GM19328 (cell line): ENCODE data around the gene YIPF4.
"Not testable (repeated sequence)": the region's sequence is repeated elsewhere in the genome, so short reads cannot be mapped to it uniquely, and the experiment has no call there.

Experiments used
- ATAC-seq: cut with Tn5 transposase; IDR thresholded peaks from one replicate; pipeline ENCODE4 v1.9.1; 2021; ENCODE audit warnings: mild to moderate bottlenecking, moderate library complexity; ENCODE audit not compliant: unreplicated experiment

YIPF4 gene

DNA sequence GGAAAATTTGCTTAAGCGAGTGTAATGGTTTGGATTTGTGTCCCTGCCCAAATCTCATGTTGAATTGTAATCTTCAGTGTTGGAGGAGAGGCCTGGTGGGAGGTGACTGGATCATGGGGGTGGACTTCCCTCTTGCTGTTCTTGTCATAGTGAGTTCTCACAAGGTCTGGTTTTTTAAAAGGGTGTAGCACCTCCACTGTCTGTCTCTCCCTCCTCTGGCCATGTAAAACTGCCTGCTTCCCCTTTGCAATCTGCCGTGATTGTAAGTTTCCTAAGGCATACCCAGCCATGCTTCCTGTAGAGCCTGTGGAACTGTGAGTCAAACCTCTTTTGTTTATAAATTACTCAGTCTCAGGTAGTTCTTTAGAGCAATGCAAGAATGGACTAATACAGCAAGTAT lies 6.6 kb downstream of the YIPF4 start:
- ATAC-seq: no peak

DNA sequence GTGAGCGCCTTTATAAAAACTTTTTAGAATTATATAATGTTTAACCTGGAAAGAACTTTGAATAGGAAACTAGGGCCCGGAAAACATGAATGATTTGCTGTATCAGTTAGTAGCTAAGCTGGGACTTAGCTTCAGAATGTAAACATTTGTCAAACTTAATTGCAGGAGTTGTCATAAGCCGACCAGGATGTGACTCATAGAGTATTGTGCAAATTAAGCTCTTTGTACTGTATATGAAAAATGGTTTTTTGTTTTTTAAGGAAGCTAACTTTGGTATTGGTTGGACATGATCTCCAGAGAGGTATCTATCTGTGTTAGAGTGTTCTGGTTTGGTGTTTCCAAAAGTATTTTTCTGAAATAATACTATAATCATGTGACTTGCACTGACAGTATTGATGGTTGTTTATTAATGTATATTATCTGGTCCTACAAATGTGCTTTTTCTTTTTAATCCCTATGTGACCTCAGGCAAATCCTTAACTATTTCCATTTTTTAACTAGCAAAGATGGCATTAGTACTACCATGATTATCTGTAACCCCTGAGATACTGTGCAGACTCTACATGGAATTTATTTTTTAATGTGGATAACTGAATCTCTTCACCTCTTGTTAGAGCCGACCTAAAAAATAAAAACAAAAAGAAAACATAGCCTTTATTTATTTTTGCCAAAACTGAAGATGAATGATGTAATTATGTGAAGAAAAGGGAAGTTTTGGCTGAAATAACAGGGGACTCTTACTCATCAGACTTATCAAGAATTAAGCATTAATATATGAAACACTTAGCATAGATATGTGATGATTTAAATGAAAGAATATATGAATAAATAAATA lies 11.7 kb downstream of the YIPF4 start:
- no peak for ATAC-seq

DNA sequence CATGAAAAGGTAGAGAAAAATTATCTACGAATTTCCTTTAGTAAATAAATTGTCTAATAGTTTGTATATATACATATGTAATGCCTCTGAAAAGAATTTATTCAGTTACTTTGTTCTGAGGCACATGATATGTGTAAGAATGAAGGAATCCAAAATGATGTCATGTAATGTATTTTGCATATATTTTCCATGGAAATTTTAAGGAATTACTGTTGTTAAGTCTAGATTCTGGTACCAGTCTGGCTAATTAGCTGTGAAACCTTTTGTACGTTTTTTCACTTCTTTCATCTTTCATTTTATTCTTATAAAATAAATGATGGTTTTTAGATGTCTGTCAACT lies 12.3 kb downstream of the YIPF4 start:
- ATAC-seq: no peak

GRCh38 chr2:32291746-32292145 lies 14.0 kb downstream of the YIPF4 start:
- no peak for ATAC-seq

GRCh38 chr2:32293493-32293892 lies 15.8 kb downstream of the YIPF4 start:
- not testable (repeated sequence) for ATAC-seq

GRCh38 chr2:32293966-32294562 lies 16.4 kb downstream of the YIPF4 start:
- not testable (repeated sequence) for ATAC-seq

DNA sequence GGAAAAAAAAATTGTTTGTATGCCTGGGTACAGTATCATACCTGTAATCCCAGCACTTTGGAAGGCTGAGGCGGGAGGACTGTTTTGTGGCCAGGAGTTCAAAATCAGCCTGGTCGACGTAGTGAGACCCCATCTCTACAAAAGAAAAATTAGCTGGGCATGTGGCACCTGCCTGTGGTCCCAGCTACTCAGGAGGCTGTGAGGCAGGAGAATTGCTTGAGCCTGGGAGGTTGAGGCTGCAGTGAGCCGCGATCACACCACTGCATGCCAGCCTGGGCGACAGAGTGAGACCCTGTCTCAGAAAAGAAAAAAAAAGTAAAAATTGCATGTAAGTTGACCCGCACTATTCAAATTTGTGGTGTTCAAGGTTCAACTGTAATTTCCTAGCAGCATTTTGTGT lies 32.9 kb downstream of the YIPF4 start:
- ATAC-seq: no peak

- ATAC-seq: no peak
Measured at GRCh38 chr2:32314886-32315285, 37.2 kb downstream of the YIPF4 start.

DNA sequence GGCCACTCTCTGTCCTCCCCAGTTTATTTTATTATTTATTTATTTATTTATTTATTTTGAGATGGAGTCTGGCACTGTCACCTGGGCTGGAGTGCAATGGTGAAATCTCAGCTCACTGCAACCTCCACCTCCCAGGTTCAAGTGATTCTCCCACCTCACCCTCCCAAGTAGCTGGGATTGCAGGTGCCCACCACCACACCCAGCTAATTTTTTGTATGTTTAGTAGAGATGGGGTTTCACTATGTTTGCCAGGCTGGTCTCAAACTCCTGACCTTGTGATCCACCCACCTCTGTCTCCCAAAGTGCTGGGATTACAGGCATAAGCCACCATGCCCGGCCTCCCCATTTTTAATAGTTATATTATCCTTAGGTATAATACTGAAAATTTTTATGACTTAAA lies 51.0 kb downstream of the YIPF4 start:
- not testable (repeated sequence) for ATAC-seq

- not testable (repeated sequence) for ATAC-seq
Measured at GRCh38 chr2:32329180-32329980, 51.7 kb downstream of the YIPF4 start.

DNA sequence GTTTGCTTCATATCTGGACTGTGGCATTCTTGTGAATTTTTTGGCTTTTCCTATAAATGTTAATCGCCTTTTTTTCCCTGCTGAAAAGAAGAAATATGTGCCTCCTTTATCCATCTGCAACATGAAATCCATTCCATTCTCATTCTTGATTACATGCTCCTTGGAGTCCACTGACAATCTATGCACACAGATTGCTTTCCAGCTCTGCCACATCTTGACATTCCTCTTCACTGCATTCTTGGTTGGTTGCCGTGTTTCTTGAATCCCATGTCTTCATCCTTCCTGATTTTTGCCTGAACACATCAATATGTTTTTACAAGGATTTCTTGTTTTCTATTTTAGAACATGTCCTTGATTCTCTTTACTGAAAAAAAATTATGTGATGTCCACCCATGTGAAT lies 52.4 kb downstream of the YIPF4 start:
- ATAC-seq: no peak

DNA sequence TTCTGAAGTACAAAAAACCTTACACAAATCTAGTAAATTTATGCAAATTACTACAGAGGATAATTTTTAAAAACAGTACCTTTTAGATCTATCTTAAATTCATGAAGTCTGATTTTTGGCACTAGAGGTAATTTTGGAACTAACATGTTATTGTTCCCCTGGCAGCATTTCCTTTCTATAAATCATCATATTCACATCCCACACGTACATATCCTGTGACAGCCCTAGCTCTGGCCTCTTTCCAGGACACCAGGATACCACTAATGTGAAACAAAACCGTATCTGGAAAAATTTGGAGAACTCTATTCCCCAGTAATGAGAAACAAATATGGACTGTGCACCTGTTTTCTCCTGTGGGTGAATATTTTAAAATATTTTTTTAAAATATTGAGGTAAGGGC lies 65.1 kb downstream of the YIPF4 start:
- ATAC-seq: no peak

DNA sequence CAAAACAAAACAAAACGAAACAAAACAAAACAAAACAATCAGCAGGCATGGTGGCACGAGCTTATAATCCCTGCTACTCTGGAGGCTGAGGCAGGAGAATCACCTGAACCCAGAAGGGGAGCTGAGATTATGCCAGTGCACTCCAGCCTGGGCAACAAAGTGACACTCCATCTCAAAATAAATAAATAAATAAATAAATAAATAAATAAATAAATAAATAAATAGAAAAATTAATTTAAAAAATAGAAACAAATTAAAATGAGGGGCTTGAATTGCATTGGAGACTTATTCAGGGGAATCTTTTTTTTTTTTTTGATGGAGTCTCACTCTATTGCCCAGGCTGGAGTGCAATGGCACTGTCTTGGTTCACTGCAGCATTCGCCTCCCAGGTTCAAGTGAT lies 73.1 kb downstream of the YIPF4 start:
- ATAC-seq: not testable (repeated sequence)

GRCh38 chr2:32355976-32356680 lies 78.4 kb downstream of the YIPF4 start:
- no peak for ATAC-seq

DNA sequence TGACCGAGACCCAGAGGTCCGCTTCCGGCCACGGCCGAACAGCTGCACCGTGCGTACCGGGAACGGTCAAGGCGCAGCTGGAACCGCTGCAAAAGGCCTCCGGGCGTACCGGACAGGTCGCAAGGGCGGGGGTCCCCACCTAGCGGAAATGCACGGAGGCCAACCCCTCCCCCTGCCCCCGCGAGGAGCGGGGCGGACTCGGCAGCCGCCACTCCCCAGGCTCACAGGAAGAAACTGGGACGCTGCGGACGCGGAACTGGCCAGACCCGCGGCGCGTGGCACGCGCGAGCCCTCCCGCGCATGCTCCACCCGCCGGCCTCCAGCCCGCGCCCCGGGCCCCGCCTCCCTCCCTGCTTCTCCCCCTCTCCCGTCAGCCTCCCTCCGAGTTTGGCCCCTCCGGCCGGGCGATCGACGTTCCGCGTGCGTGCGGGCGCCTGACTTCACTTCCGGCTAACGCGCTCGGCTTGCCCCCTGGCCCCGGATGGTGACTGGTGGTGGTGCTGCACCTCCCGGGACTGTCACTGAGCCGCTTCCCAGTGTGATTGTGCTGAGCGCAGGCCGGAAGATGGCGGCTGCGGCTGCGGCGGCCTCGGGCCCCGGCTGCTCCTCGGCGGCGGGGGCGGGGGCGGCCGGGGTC lies 79.1 kb downstream of the YIPF4 start, which contains the start of gene BIRC6:
Gene BIRC6 (plus strand): TSS at position 343 of the 637 bp plus-strand sequence. CDS start 139 bp downstream, at position 482.
- ATAC-seq: peak; percentile 87

DNA sequence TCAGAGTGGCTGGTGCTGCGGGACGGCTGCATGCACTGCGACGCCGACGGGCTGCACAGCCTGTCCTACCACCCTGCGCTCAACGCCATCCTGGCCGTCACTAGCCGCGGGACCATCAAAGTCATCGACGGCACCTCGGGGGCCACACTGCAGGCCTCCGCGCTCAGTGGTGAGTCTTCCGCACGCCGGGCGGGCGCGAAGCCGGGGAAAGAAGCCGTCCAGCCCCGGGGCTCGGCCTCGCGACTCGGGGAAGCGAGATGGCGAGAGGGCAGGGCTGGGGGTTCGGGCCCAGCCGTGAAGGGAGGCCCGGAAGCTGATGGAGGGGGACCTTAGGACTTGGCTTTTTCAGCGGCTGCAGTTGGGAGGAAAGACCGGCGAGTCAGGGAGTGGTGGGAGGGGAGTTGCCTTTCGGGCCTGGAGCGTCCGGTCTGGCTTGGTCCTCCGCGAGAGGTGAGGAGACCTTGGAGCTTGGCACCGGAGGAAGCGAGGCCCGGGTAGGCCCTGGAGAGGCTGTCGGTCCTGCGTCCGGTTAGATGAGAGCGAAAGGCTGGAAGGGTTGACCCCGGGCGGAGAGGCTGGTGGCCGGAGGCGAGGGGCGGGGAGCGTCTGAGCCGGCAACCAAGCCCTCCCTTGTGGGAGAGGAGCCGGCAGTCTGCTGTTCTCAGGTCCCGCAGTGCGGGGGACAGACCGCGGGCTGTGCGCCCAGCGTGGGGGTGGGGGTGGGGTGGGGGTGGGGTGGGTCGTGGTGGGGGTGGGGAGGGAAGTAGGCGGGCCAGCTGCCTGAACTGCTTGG lies 79.8 kb downstream of the YIPF4 start:
- peak; percentile 8 for ATAC-seq

- ATAC-seq: no peak
Measured at GRCh38 chr2:32358111-32358482, 80.4 kb downstream of the YIPF4 start.

- ATAC-seq: no peak
Measured at GRCh38 chr2:32360416-32360815, 82.7 kb downstream of the YIPF4 start.

DNA sequence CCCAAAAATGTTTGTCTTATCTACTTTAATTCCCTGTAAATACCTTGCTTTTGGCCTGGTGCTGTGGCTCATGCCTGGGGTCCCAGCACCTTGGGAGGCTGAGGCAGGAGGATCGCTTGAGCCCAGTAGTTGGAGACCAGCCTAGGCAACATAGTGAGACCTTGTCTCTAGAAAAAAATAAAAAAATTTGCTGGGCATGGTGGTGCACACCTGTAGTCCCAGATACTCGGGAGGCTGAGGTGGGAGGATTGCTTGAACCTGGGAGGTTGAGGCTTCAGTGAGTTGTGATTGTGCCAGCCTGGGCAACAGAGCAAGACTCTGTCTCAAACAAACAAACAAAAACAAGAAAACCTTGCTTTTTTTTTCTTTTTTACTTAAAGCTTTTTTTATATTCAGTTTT lies 85.3 kb downstream of the YIPF4 start:
- ATAC-seq: not testable (repeated sequence)

DNA sequence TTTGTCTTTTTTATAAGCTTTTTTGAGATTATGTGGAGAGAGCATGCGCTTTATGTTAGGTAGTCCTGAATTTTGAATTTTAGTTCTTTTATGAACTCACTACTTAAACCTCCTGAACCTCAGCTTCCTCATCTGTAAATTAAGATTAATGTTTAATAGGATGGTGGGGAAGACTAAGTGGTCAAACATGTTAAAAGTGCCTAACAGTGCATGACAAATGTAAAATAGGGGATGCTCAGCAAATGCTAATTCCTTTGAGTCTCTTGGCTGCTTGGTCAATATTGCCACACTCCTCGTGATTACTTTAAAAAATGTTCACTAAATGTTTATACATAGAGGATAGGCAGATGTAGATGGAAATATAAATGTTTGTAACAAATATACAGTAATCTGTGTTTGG lies 85.9 kb downstream of the YIPF4 start:
- no peak for ATAC-seq
